Colonic mucosa (tissue), 4 donors: ENCODE results near the gene SWT1. TPM values are rescaled to one million over a fixed set of nuclear protein-coding genes. Genes with fewer than 3 reads are reported as not detected.

ENCODE experiments used
- DNase-seq: peaks from one replicate; pipeline ENCODE4 v3.0.0-alpha.2; 2020
- H3K27ac ChIP-seq: fragments of 200-600 bp; one replicate; pipeline ENCODE4 v1.8.0; 2021
- H3K27me3 ChIP-seq: fragments of 200-600 bp; one replicate; pipeline ENCODE4 v1.8.0; 2021
- H3K36me3 ChIP-seq: fragments of 200-600 bp; one replicate; pipeline ENCODE4 v1.8.0; 2021
- H3K4me1 ChIP-seq: fragments of 200-600 bp; one replicate; pipeline ENCODE4 v1.8.0; 2021; ENCODE audit warnings: mild to moderate bottlenecking
- H3K4me3 ChIP-seq: fragments of 200-600 bp; one replicate; pipeline ENCODE4 v1.8.0; 2021
- H3K9ac ChIP-seq, 2 donors: one replicate each; pipeline ENCODE4 v1.7.0; 2013; ENCODE audit warnings: control low read depth in 2 of 2, low read depth in 2 of 2, low read length in 2 of 2
- H3K9me3 ChIP-seq: fragments of 200-600 bp; one replicate; pipeline ENCODE4 v1.8.0; 2021
- CTCF ChIP-seq: fragments of 200-600 bp; IDR thresholded peaks from one replicate; pipeline ENCODE4 v1.8.0; 2022; ENCODE audit warnings: antibody characterized with exemption, mild to moderate bottlenecking
- intact Hi-C: fragments of 100-400 bp; cut with DNase I; formaldehyde crosslinking; loops from one replicate; pipeline ENCODE4 v1.14.1; 2022
- total RNA-seq, 2 donors: library from RNA; stranded (reverse); fragmentation: NEBNext Ultra II Directional in 1 of 2; extraction: Animal tissue kit (Norgen Biotek cat#: 25700) in 1 of 2; gene quantifications; one replicate each; pipeline ENCODE4 v1.2.1, GENCODE V29; 2021
- donor health status: healthy.
- donor health status: DM: no; HTN: no; CAD: no.
- donor health status: DM: no; HTN: no; CAD: no.

The SWT1 gene
- total RNA-seq: 1 to 10 TPM; 3.4 to 5.7 TPM

- H3K36me3 ChIP-seq: no peaks in the 10 kb centered on the region
- peak within 1 kb of the TSS; percentile 94 to 97 for H3K9ac ChIP-seq
- H3K27ac ChIP-seq: peak within 1 kb of the TSS; percentile 97
- no peaks in the 10 kb centered on the region for H3K27me3 ChIP-seq
- no peak for TF ChIP-seq CTCF
- H3K4me1 ChIP-seq: no peaks in the 10 kb centered on the region
- no peaks in the 10 kb centered on the region for H3K9me3 ChIP-seq
- H3K4me3 ChIP-seq: peak within 1 kb of the TSS; percentile 77
- peak; percentile 100 for DNase-seq
- intact Hi-C loops: loop anchor here (10.0 kb wide), 1 partner anchor 112 kb away; the partner anchor contains the start of gene RNF2
These were observed at the start of gene SWT1, which contains the start of gene TRMT1L for GRCh38 chr1:185156854-185157598. Gene SWT1, plus strand, starts transcription at chr1:185157167. Its CDS starts 3,675 bp downstream, at chr1:185160842. Gene TRMT1L, minus strand, starts transcription at chr1:185156953. Its CDS starts 241 bp downstream, at chr1:185156712.

- intact Hi-C loops: no loop called here
- Histone ChIP-seq H3K36me3 (no peaks in the 10 kb centered on the region), H3K27ac (no peak overlapping the region), H3K27me3 (no peaks in the 10 kb centered on the region), H3K4me3 (no peak overlapping the region), H3K9ac (no peak overlapping the region), H3K9me3 (no peaks in the 10 kb centered on the region), H3K4me1 (no peaks in the 10 kb centered on the region)
- TF ChIP-seq CTCF: no peak
- DNase-seq: no peak
These were observed 48.6 kb upstream of the SWT1 start for GRCh38 chr1:185108321-185108720.

GRCh38 chr1:185110145-185110544, 46.8 kb upstream of the SWT1 start:
- no peak overlapping the region for H3K9ac ChIP-seq
- no peak overlapping the region for H3K4me3 ChIP-seq
- no peaks in the 10 kb centered on the region for H3K9me3 ChIP-seq
- TF ChIP-seq CTCF: no peak
- H3K27me3 ChIP-seq: no peaks in the 10 kb centered on the region
- no peak for DNase-seq
- H3K36me3 ChIP-seq: no peaks in the 10 kb centered on the region
- no peak overlapping the region for H3K27ac ChIP-seq
- no peaks in the 10 kb centered on the region for H3K4me1 ChIP-seq
- intact Hi-C loops: no loop called here

- no peak for DNase-seq
- H3K9me3 ChIP-seq: no peaks in the 10 kb centered on the region
- H3K4me1 ChIP-seq: no peaks in the 10 kb centered on the region
- no peaks in the 10 kb centered on the region for H3K36me3 ChIP-seq
- no peaks in the 10 kb centered on the region for H3K27me3 ChIP-seq
- no peak overlapping the region for H3K27ac ChIP-seq
- no peak for TF ChIP-seq CTCF
- intact Hi-C loops: no loop called here
- H3K9ac ChIP-seq: no peak overlapping the region
- H3K4me3 ChIP-seq: no peak overlapping the region
These were observed 45.1 kb upstream of the SWT1 start for GRCh38 chr1:185111873-185112272.

GRCh38 chr1:185112356-185112755, 44.6 kb upstream of the SWT1 start:
- H3K4me1 ChIP-seq: no peaks in the 10 kb centered on the region
- H3K9me3 ChIP-seq: no peaks in the 10 kb centered on the region
- no peak for TF ChIP-seq CTCF
- no peaks in the 10 kb centered on the region for H3K36me3 ChIP-seq
- H3K4me3 ChIP-seq: no peak overlapping the region
- intact Hi-C loops: no loop called here
- no peak for DNase-seq
- no peaks in the 10 kb centered on the region for H3K27me3 ChIP-seq
- no peak overlapping the region for H3K27ac ChIP-seq
- H3K9ac ChIP-seq: no peak overlapping the region
